Ureter (tissue), 1 donor: ENCODE measurements around the gene CASP10. TPM values are rescaled to one million over a fixed set of nuclear protein-coding genes. Genes with fewer than 3 reads are reported as not detected.

Source experiments
- total RNA-seq: library from RNA; stranded (reverse); gene quantifications from one replicate; pipeline ENCODE4 v1.2.4, GENCODE V29; 2023
- donor health status: DM: yes; HTN: yes; CAD: no.

The CASP10 gene
- total RNA-seq, 1 donor from 2014 or later: 16.6 TPM

Other genes with a start within 250 kb of the CASP10 start
- 44.9 TPM for gene ORC2, start 219.5 kb upstream of the CASP10 start, total RNA-seq
- gene HYCC2, start 111.5 kb upstream of the CASP10 start, total RNA-seq: 34.2 TPM
- gene NDUFB3, start 111.1 kb upstream of the CASP10 start, total RNA-seq: 83.9 TPM
- 187 TPM for gene CFLAR, start 67.0 kb upstream of the CASP10 start, total RNA-seq
- 50.9 TPM for gene CASP8, start 77.4 kb downstream of the CASP10 start, total RNA-seq
- gene FLACC1, start 174.2 kb downstream of the CASP10 start, total RNA-seq: 4.4 TPM